Measurements from ENCODE around the gene STUM. TPM values are rescaled to one million over a fixed set of nuclear protein-coding genes. Genes with fewer than 3 reads are reported as not detected.
A peak's percentile ranks its signal among the peaks of the same experiment; 100 is the strongest.

Gene STUM
- total and polyA plus RNA-seq, 8 donors: 0.15 to 2.1 (median 1.4) TPM

DNA sequence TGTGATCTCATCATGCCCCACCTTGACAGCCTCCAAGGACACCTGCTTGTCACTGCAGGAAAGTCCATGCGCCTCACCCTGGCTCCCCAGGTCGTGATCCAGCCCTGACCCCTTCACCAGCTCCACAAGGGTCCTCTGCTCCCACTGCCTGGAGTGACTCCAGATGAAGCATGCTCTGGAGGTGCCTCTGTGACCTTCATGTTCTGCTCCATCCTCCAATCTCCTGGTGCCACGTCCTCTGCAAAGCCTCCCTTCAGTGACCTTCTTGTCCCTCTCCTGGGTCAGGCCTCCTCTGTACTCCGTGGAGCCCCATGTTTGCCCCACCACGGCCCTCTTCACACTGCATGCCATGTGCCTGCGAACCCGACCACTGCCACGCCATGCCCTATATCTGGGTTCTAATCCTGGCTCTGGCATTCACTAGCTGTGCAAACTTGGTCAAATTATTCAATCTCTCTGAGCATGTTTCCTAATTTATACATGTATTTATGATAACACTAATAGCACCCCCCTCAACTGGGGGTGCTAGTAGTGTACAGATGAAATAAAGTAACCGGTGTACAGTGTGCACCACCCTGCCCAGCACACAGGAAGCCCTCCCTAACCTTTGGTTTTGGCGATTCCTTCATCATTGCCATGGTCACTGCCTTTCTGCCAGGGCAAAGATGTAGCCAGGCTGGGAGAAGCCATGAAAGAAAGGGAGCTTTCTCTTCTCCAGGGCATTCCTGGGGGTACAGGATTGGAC is 77.4 kb downstream of the STUM start:
- Histone ChIP-seq H3K36me3 (no peaks in the 10 kb centered on the region), H3K4me1 (peaks cover 0 to 8% of the 10 kb centered on the region in 2 donors), H3K9me3 (no peaks in the 10 kb centered on the region), H3K4me3 (no peak overlapping the region), H3K27me3 (no peaks in the 10 kb centered on the region), H3K27ac (no peak overlapping the region)
- intact Hi-C loops (cut with DNase I): no loop called here
- DNase-seq: peak in 2 of 4 donors; percentile 22 to 32
- ATAC-seq: peak; percentile 17
- TF ChIP-seq, protein P1, sequence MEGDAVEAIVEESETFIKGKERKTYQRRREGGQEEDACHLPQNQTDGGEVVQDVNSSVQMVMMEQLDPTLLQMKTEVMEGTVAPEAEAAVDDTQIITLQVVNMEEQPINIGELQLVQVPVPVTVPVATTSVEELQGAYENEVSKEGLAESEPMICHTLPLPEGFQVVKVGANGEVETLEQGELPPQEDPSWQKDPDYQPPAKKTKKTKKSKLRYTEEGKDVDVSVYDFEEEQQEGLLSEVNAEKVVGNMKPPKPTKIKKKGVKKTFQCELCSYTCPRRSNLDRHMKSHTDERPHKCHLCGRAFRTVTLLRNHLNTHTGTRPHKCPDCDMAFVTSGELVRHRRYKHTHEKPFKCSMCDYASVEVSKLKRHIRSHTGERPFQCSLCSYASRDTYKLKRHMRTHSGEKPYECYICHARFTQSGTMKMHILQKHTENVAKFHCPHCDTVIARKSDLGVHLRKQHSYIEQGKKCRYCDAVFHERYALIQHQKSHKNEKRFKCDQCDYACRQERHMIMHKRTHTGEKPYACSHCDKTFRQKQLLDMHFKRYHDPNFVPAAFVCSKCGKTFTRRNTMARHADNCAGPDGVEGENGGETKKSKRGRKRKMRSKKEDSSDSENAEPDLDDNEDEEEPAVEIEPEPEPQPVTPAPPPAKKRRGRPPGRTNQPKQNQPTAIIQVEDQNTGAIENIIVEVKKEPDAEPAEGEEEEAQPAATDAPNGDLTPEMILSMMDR (IDR thresholded peaks at IDR 0.05): no peak

DNA sequence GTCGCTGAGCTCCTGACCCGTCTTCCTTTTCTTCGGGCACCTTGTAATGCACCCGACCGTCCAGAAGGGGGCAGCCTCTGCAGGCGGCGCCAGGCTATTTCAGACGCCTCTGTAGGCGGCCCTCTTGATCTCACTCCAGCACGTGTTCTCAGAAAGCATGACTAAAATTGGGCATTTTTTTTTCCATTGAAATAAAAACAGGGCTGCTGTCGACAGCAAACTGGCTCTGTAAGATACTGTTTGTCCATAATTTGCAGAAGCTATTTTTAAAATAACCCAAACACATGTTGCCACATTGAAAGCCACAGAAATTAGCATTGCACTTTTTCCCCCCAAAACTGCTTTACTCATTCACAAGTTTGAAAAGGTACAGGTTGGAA is 78.0 kb downstream of the STUM start:
- Histone ChIP-seq H3K9me3 (no peaks in the 10 kb centered on the region), H3K27ac (no peak overlapping the region), H3K4me1 (peaks cover 0 to 8% of the 10 kb centered on the region in 2 donors), H3K4me3 (no peak overlapping the region), H3K36me3 (peaks cover 0 to 1% of the 10 kb centered on the region in 2 donors), H3K27me3 (no peaks in the 10 kb centered on the region)
- TF ChIP-seq, protein P1 (IDR thresholded peaks at IDR 0.05): peak; percentile 94 to 97
- peak; percentile 36 to 93 (median 72) for DNase-seq
- intact Hi-C loops (cut with DNase I): no loop called here
- ATAC-seq: peak; percentile 99

GRCh38 chr1:226627050-226627755 is 78.6 kb downstream of the STUM start:
- DNase-seq (peak in 2 of 4 donors; percentile 8 to 12), ATAC-seq (no peak)
- TF ChIP-seq, protein P1 (IDR thresholded peaks at IDR 0.05): no peak
- Histone ChIP-seq H3K4me1 (peaks cover 0 to 8% of the 10 kb centered on the region in 2 donors), H3K9me3 (no peaks in the 10 kb centered on the region), H3K27ac (no peak overlapping the region), H3K36me3 (peaks cover 0 to 8% of the 10 kb centered on the region in 2 donors), H3K4me3 (no peak overlapping the region), H3K27me3 (no peaks in the 10 kb centered on the region)
- intact Hi-C loops (cut with DNase I): no loop called here

GRCh38 chr1:226627924-226628611 is 79.5 kb downstream of the STUM start:
- no peaks in the 10 kb centered on the region for H3K27me3 ChIP-seq
- TF ChIP-seq, protein P1 (IDR thresholded peaks at IDR 0.05): no peak
- peaks cover 0 to 13% of the 10 kb centered on the region in 2 donors for H3K36me3 ChIP-seq
- no peak overlapping the region for H3K27ac ChIP-seq
- no peak for ATAC-seq
- intact Hi-C loops (cut with DNase I): no loop called here
- DNase-seq: peak in 2 of 4 donors; percentile 25 to 51
- H3K4me3 ChIP-seq: no peak overlapping the region
- no peaks in the 10 kb centered on the region for H3K9me3 ChIP-seq
- H3K4me1 ChIP-seq: peaks cover 0 to 8% of the 10 kb centered on the region in 2 donors

Measured in left lung (tissue), 10 donors.